Activated CD8-positive, alpha-beta memory T cell treated with anti-CD3 and anti-CD28 coated beads, Interleukin-2, amount 50 U/mL, for 1 hour (primary cell): ENCODE data around the gene UGT8.
"Not testable (repeated sequence)": the region's sequence is repeated elsewhere in the genome, so short reads cannot be mapped to it uniquely, and the experiment has no call there.

Source experiments
- DNase-seq: peaks from one replicate; pipeline ENCODE4 v3.0.0-alpha.2; 2020; ENCODE audit errors: extremely low read depth

UGT8 gene, protein sequence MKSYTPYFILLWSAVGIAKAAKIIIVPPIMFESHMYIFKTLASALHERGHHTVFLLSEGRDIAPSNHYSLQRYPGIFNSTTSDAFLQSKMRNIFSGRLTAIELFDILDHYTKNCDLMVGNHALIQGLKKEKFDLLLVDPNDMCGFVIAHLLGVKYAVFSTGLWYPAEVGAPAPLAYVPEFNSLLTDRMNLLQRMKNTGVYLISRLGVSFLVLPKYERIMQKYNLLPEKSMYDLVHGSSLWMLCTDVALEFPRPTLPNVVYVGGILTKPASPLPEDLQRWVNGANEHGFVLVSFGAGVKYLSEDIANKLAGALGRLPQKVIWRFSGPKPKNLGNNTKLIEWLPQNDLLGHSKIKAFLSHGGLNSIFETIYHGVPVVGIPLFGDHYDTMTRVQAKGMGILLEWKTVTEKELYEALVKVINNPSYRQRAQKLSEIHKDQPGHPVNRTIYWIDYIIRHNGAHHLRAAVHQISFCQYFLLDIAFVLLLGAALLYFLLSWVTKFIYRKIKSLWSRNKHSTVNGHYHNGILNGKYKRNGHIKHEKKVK

DNA sequence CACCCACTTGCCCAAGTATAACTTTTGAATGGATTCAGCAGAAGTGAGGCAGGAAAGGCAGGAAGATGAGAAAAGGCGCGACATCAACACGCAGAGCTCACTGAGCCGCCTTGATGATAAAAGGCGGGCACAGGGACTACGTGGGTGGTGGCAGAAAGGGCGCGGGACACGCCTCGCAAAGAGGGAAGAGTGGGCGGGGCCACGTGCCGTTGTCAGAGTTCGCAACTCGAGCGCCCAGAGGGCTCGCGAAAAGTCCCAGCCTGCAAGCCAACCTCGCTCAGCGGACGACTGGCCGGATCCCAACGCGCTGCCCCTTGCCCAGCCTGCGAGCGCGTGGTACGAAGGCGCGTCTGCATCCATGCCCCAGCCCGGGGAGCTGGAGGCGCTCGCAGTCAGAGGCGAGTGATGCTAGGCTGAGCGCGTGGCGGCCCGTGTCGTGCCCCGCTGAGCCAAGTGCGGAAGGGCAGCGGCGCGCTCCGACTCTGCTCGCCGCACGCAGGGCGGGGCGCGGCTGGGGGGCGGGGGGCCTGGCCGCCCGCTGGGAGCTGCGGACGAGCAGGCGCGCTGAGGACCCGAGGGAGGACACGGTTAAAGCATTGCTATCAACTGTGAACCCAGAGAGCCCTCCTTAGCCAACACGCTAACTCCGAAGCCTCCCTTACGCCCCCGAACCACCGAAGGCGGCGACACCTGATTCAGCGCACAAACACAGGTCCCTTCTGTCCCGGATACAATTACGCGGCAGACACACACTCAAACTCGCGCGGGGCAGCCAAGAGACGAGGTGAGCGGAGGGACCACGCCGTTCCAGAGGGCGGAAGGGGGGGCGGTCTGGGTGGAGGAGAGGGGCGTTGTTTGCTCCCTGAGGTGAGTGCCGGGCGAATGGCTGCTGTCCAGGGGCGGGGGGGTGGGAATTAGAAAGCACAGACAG lies at the start of gene UGT8:
Gene UGT8, plus strand, starts transcription at position 617 of the 931 bp plus-strand sequence. CDS start 24,074 bp downstream, outside the sequence.
- DNase-seq: no peak

GRCh38 chr4:114549638-114550037 lies 49.0 kb upstream of the UGT8 start:
- DNase-seq: no peak

DNA sequence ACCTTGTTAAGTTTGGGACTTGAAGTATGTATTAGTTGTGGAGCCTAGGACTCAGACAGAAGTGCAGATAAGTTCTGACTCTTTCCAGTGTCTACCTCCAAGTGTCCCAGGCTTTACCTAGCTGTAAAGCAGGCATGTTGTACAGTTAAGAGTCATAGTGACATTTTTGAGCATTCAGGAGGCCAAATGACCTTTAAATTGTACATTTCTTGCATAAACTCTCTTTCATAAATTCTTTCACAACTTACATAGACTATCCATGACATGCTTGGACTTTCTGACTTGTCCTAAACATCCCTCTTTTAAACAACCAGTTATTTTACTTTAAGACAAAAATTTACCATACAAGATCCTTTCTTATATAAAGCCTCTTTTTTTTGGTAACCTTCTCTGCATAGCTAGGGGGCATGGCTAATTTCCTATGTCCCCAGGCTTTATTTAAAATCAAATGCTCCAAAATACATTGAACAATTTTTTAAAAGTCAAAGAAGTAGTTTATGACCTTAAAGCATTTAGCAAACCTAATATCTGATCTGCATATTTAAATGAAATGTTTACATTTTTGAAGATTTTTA lies 40.1 kb upstream of the UGT8 start:
- no peak for DNase-seq

- no peak for DNase-seq
These were observed 37.0 kb upstream of the UGT8 start for GRCh38 chr4:114561590-114561989.

DNA sequence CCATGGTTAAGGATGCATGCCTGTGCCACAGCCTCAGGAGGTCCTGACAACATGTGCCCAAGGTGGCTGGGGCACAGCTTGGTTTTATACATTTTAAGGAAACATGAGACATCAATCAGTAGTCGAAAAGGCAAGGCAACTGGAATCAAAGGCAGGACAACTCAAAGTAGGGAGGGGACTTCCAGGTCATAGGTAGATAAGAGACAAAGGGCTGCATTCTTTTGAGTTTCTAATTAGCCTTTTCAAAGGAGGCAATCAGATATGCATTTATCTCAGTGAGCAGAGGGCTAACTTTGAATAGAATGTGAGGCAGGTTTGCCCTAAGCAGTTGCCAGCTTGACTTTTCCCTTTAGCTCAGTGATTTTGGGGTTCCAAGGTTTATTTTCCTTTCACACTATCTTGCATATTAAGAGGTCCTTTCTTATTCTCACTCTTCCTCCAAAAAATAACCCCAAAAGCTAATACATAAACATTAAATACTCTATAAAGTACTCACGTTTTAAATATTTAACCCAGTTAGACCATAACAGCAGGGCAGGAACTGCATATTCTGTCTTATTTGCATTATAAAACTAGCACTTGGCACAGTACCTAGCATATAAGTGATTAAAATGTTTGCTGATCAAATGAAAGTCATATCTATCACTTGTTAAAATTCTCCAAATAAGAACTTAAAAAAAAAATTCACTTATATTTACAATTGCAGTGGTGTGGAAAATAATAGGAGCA lies 36.3 kb upstream of the UGT8 start:
- no peak for DNase-seq

DNA sequence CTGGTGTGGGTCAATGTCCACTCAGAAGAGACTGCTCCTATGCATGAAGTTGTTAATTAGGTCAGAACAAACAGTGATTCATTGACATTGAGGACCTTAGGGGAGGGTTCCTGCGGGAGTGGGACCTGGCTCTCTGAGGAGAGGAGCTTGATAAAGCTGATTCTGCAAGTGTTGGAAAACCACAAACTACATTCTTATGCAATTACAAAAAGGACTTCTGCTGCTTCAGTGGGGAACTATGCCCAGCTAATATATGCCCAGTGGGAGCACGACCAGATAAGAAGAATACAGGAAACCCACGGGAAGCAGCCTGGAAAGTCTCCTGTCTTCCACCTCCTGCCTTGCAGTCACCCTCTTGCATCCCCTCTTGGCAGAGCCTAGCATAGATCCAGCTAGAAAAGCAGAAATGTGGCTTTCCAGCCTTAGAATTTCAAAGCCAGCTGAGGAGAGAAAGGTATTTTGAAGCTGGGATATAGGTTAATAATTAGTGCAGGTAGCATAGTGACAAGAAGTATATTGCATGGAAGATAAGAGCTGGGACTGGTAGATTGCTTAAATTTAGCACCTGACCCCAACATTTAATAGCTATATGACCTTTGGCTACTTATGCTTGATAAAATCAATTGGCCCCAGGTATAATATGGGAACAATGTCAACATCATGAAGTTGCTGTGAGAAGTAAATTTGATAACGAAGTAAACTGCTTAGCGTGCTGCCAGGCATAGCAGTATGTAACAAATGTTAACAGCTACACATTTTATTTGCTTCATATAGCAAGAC lies 34.9 kb upstream of the UGT8 start:
- no peak for DNase-seq

- DNase-seq: no peak
These were observed 21.2 kb upstream of the UGT8 start for GRCh38 chr4:114577386-114577785.

DNA sequence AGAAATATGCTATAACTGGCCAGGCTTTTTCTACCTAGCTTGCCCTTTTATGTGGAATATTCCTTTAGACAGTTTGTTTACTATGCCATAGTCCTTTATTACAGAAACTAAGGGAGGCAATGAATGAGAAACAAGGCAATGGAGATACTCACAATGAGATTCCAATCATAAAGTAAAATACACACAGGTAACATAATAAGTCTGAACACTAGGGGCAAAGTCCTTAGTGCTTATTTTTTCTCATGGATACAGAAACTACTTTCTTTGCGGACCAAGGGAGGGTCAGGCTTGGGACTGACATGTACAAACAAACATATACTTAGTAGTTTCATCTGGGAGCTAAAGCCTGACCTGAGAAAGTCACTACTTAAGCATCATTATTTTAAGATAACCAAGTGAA lies 16.0 kb upstream of the UGT8 start:
- no peak for DNase-seq

- no peak for DNase-seq
These were observed 10.3 kb upstream of the UGT8 start for GRCh38 chr4:114588305-114588704.

GRCh38 chr4:114590360-114590759 lies 8.2 kb upstream of the UGT8 start:
- DNase-seq: not testable (repeated sequence)

GRCh38 chr4:114593526-114593925 lies 5.1 kb upstream of the UGT8 start:
- no peak for DNase-seq

GRCh38 chr4:114595207-114595606 lies 3.4 kb upstream of the UGT8 start:
- DNase-seq: no peak

GRCh38 chr4:114595921-114596320 lies 2.7 kb upstream of the UGT8 start:
- no peak for DNase-seq

- DNase-seq: no peak
These were observed 1.0 kb upstream of the UGT8 start for GRCh38 chr4:114597410-114598115.

- no peak for DNase-seq
These were observed 760 bp downstream of the UGT8 start for GRCh38 chr4:114599231-114599902.

- DNase-seq: no peak
These were observed 1.4 kb downstream of the UGT8 start for GRCh38 chr4:114599903-114600552.

DNA sequence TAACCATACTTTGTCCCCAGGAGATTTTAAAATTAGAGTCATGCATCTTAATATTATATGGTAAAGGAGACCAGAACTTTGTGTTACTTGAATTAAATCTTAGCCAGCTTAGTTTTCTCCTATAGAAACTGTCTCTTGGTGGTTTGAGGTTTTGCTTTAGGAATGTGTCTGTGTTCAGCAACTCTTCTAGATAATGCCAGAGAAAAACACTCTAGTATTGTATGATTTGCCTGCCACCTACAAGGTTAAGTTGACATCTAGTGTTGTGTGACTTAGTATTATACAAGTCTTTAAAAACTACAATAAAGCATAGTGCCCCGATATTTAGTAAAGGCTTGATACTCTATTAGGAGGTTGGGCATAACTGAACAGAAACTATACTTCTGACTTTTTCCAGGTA lies 2.1 kb downstream of the UGT8 start:
- no peak for DNase-seq

DNA sequence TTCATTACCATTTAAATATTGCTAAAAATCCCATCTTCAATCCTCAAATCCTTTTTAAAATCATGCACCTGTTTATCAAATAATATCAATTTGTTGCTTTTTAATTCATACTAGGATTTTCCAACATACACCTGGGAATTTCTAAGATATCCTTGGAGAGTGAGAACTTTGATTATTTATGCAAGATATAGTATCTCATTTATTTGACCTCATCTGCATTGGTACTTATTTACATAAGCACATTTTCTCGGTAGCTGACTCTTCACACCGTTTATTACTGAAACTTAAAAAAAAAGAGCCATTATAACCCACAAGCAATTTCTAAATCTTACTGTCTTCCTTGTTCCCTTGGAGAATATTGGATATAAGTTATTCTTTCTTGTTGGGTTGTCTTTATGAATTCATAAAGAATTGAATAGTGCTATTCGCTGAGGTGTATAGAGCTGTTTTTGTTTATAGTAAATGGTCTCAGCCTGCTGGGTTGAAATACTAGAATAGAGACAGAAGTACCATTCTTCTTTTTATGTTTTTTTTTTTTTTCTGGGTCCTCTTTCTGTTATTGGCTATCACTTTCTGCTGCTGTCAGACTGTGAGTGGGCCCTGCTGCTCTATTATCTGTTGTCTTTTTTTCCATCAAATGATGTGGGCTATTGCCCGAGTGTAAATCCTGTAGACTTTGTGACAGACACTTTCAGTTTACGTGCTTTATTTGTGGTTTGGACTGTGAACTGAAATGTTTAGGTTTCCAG lies 2.9 kb downstream of the UGT8 start:
- DNase-seq: no peak
